H9 (cell line): ENCODE measurements around the gene EBNA1BP2. TPM values are rescaled to one million over a fixed set of nuclear protein-coding genes. Genes with fewer than 3 reads are reported as not detected.

Experiments used
- DNase-seq: peaks from one replicate; pipeline ENCODE4 v3.0.0-alpha.2; 2017
- H2AFZ ChIP-seq: one replicate; pipeline ENCODE4 v1.6.1; 2013; ENCODE audit warnings: mild to moderate bottlenecking, low read length, control low read depth, moderate library complexity
- H2AK5ac ChIP-seq: 2 replicates; pipeline ENCODE4 v1.6.1; 2013; ENCODE audit warnings: low read length, control low read depth, mixed read lengths; ENCODE audit not compliant: insufficient read length
- H2BK120ac ChIP-seq: one replicate; pipeline ENCODE4 v1.6.1; 2013; ENCODE audit warnings: low read depth, mild to moderate bottlenecking, low read length, control low read depth, inconsistent platforms; ENCODE audit not compliant: poor library complexity, severe bottlenecking
- H2BK12ac ChIP-seq: 2 replicates; pipeline ENCODE4 v1.6.1; 2013; ENCODE audit warnings: low read length, control low read depth, mixed read lengths, low read depth; ENCODE audit not compliant: insufficient read length
- H2BK15ac ChIP-seq: 2 replicates; pipeline ENCODE4 v1.6.1; 2013; ENCODE audit warnings: low read depth, low read length, control low read depth
- H2BK20ac ChIP-seq: one replicate; pipeline ENCODE4 v1.6.1; 2013; ENCODE audit warnings: low read depth, mild to moderate bottlenecking, low read length, control low read depth, inconsistent platforms; ENCODE audit not compliant: poor library complexity, severe bottlenecking
- H2BK5ac ChIP-seq: 2 replicates; pipeline ENCODE4 v1.6.1; 2013; ENCODE audit warnings: low read length, control low read depth, mixed read lengths; ENCODE audit not compliant: insufficient read length
- H3K14ac ChIP-seq: 2 replicates; pipeline ENCODE4 v1.6.1; 2013; ENCODE audit warnings: low read length, control low read depth; ENCODE audit not compliant: insufficient read depth
- H3K18ac ChIP-seq: 2 replicates; pipeline ENCODE4 v1.6.1; 2013; ENCODE audit warnings: low read depth, mild to moderate bottlenecking, mixed read lengths, low read length, control low read depth; ENCODE audit not compliant: insufficient read length
- H3K23ac ChIP-seq: 2 replicates; pipeline ENCODE4 v1.6.1; 2013; ENCODE audit warnings: low read length, control low read depth, mixed read lengths, low read depth; ENCODE audit not compliant: insufficient read length
- H3K23me2 ChIP-seq: 2 replicates; pipeline ENCODE4 v1.6.1; 2013; ENCODE audit warnings: low read depth, mild to moderate bottlenecking, mixed read lengths, low read length, control low read depth; ENCODE audit not compliant: insufficient read length, poor library complexity, severe bottlenecking
- H3K27ac ChIP-seq: 2 replicates; pipeline ENCODE4 v1.5.1; 2013; ENCODE audit warnings: low read length, control low read depth, mixed read lengths, low read depth; ENCODE audit not compliant: insufficient read length
- H3K27me3 ChIP-seq: 2 replicates; pipeline ENCODE4 v1.6.1; 2013; ENCODE audit warnings: low read length, control low read depth, inconsistent platforms; ENCODE audit not compliant: insufficient read depth
- H3K4ac ChIP-seq: 2 replicates; pipeline ENCODE4 v1.6.1; 2013; ENCODE audit warnings: low read depth, mild to moderate bottlenecking, control low read depth, inconsistent platforms, low read length, moderate library complexity
- H3K4me1 ChIP-seq: 2 replicates; pipeline ENCODE4 v1.6.1; 2013; ENCODE audit warnings: low read length, control low read depth, inconsistent platforms; ENCODE audit not compliant: insufficient read depth
- H3K4me2 ChIP-seq: 2 replicates; pipeline ENCODE4 v1.6.1; 2013; ENCODE audit warnings: low read length, control low read depth, mixed read lengths; ENCODE audit not compliant: insufficient read length, insufficient read depth
- H3K56ac ChIP-seq: 2 replicates; pipeline ENCODE4 v1.6.1; 2013; ENCODE audit warnings: low read depth, mild to moderate bottlenecking, mixed read lengths, low read length, control low read depth; ENCODE audit not compliant: insufficient read length
- H3K79me1 ChIP-seq: 2 replicates; pipeline ENCODE4 v1.6.1; 2013; ENCODE audit warnings: low read depth, mild to moderate bottlenecking, moderate library complexity, low read length, control low read depth, inconsistent platforms; ENCODE audit not compliant: insufficient read depth, poor library complexity, severe bottlenecking
- H3K79me2 ChIP-seq: 2 replicates; pipeline ENCODE4 v1.6.1; 2013; ENCODE audit warnings: low read length, control low read depth, inconsistent platforms; ENCODE audit not compliant: insufficient read depth
- H3K9ac ChIP-seq: 2 replicates; pipeline ENCODE4 v1.6.1; 2013; ENCODE audit warnings: low read length, control low read depth, mixed read lengths; ENCODE audit not compliant: insufficient read length; ENCODE audit errors: extremely low read depth
- H3K9me3 ChIP-seq: one replicate; pipeline ENCODE4 v1.6.1; 2013; ENCODE audit warnings: low read depth, low read length, inconsistent platforms; ENCODE audit not compliant: control insufficient read depth
- H3T11ph ChIP-seq: one replicate; pipeline ENCODE4 v1.6.1; 2013; ENCODE audit warnings: mild to moderate bottlenecking, low read length, control low read depth, inconsistent platforms
- H4K20me1 ChIP-seq: one replicate; pipeline ENCODE4 v1.6.1; 2013; ENCODE audit not compliant: control insufficient read depth, insufficient read length, insufficient read depth
- H4K5ac ChIP-seq: 2 replicates; pipeline ENCODE4 v1.6.1; 2013; ENCODE audit warnings: low read depth, mild to moderate bottlenecking, mixed read lengths, low read length, control low read depth; ENCODE audit not compliant: insufficient read length
- H4K8ac ChIP-seq: replicated peaks from 2 replicates; pipeline ENCODE4 v1.6.1; 2013; ENCODE audit warnings: low read length, control low read depth, mixed read lengths, low read depth; ENCODE audit not compliant: insufficient read length
- H4K91ac ChIP-seq: 2 replicates; pipeline ENCODE4 v1.6.1; 2013; ENCODE audit warnings: low read depth, mild to moderate bottlenecking, moderate library complexity, mixed read lengths, low read length, control low read depth; ENCODE audit not compliant: insufficient read length
- H3K27ac Mint-ChIP-seq, 3 experiments: 2 replicates in 2 of 3; 3 replicates in 1 of 3; pipeline ENCODE4 v1.8.0; 2020 to 2021; ENCODE audit warnings: mixed read lengths in 3 of 3, mild to moderate bottlenecking in 1 of 3, moderate library complexity in 1 of 3
- H3K27me3 Mint-ChIP-seq: 2 replicates; pipeline ENCODE4 v1.8.0; 2021; ENCODE audit warnings: low read depth, mild to moderate bottlenecking, moderate library complexity, mixed read lengths
- H3K36me3 Mint-ChIP-seq, 3 experiments: 2 replicates in 2 of 3; 3 replicates in 1 of 3; pipeline ENCODE4 v1.8.0; 2020 to 2021; ENCODE audit warnings: low read depth in 3 of 3, mixed read lengths in 3 of 3; ENCODE audit not compliant: insufficient read depth in 1 of 3
- H3K4me1 Mint-ChIP-seq, 2 experiments: 2 replicates each; pipeline ENCODE4 v1.8.0; 2020; ENCODE audit warnings: mixed read lengths in 2 of 2
- H3K4me3 Mint-ChIP-seq, 2 experiments: 2 replicates in 1 of 2; 3 replicates in 1 of 2; pipeline ENCODE4 v1.8.0; 2020 to 2021; ENCODE audit warnings: mild to moderate bottlenecking in 2 of 2, mixed read lengths in 2 of 2, moderate library complexity in 1 of 2
- H3K9me3 Mint-ChIP-seq, 2 experiments: 2 replicates in 1 of 2; 3 replicates in 1 of 2; pipeline ENCODE4 v1.8.0; 2020; ENCODE audit warnings: mild to moderate bottlenecking in 2 of 2, mixed read lengths in 2 of 2, moderate library complexity in 1 of 2
- CTCF ChIP-seq: fragments of 200-600 bp; sonication (generic); conservative IDR thresholded peaks from 3 replicates; pipeline ENCODE4 v1.8.0; 2021; ENCODE audit warnings: antibody characterized with exemption, mild to moderate bottlenecking
- WGBS: extraction: QIAGEN DNeasy Blood & Tissue Kit; methylation state at CpG from one replicate; pipeline ENCODE4 v1.1.7; 2013; ENCODE audit warnings: missing lambda C conversion rate, low lambda C conversion rate, mixed read lengths; ENCODE audit not compliant: insufficient read length; ENCODE audit errors: extremely low coverage; 5-methylcytosine and 5-hydroxymethylcytosine counted together
- total RNA-seq: library from RNA; stranded (reverse); gene quantifications from 2 replicates; pipeline ENCODE4 v1.2.1, GENCODE V29; 2021

EBNA1BP2 gene
- total RNA-seq, 1 experiment from 2014 or later, result 84.7 TPM

GRCh38 chr1:43177691-43178090, 5.6 kb upstream of the EBNA1BP2 start:
- no peaks in the 10 kb centered on the region for H4K20me1 ChIP-seq
- no peak overlapping the region for H2BK20ac ChIP-seq
- no peak overlapping the region for H2AFZ ChIP-seq
- Mint-ChIP-seq H3K4me3 (no peak overlapping the region), H3K9me3 (peaks cover 0 to 3% of the 10 kb centered on the region in 2 experiments; a peak in 2 of 5 replicates), H3K36me3 (no peaks in the 10 kb centered on the region), H3K27me3 (peaks cover 19% of the 10 kb centered on the region), H3K4me1 (peaks cover 18% of the 10 kb centered on the region in 2 experiments), H3K27ac (no peak overlapping the region)
- H3K27me3 ChIP-seq, result no peaks in the 10 kb centered on the region; the same call in 1 of the 2 replicates
- no peak overlapping the region for H3K4me2 ChIP-seq
- no CpG with 5 or more reads among the region's 4 CpGs for WGBS
- H4K8ac ChIP-seq, result no peak overlapping the region
- H3K23ac ChIP-seq, result no peak overlapping the region
- no peak overlapping the region for H2BK5ac ChIP-seq
- no peak for DNase-seq
- no peaks in the 10 kb centered on the region for H3K9me3 ChIP-seq
- no peak overlapping the region for H2AK5ac ChIP-seq
- H2BK12ac ChIP-seq, result no peak overlapping the region
- no peaks in the 10 kb centered on the region for H3K79me1 ChIP-seq
- TF ChIP-seq CTCF, result no peak
- no peak overlapping the region for H3K27ac ChIP-seq
- no peak overlapping the region for H2BK120ac ChIP-seq
- no peaks in the 10 kb centered on the region for H3K79me2 ChIP-seq
- no peak overlapping the region for H2BK15ac ChIP-seq
- H3K56ac ChIP-seq, result no peak overlapping the region
- no peak overlapping the region for H3K14ac ChIP-seq
- H3K4me1 ChIP-seq, result peaks cover 8% of the 10 kb centered on the region; the same call in 1 of the 2 replicates
- H3K4ac ChIP-seq, result no peak overlapping the region
- H3T11ph ChIP-seq, result no peak overlapping the region
- H4K91ac ChIP-seq, result no peak overlapping the region
- no peak overlapping the region for H3K18ac ChIP-seq
- H3K9ac ChIP-seq, result no peak overlapping the region
- no peaks in the 10 kb centered on the region for H3K23me2 ChIP-seq
- H4K5ac ChIP-seq, result no peak overlapping the region
